ENCODE measurements around the gene RUSC2.

The RUSC2 gene

GRCh38 chr9:35510383-35510753, 20.5 kb downstream of the RUSC2 start:
- Histone ChIP-seq H3K9me3 (ENCODE audit: control insufficient read depth, insufficient read depth, low read depth, low read length) (no peaks in the 10 kb centered on the region), H3K36me3 (ENCODE audit: control insufficient read depth in 2 of 2, insufficient read depth in 1 of 2, low read length in 2 of 2) (no peaks in the 10 kb centered on the region), H3K4me1 (ENCODE audit: control insufficient read depth, insufficient read depth, low read length) (no peaks in the 10 kb centered on the region), H3K27ac (ENCODE audit: extremely low read depth, low read depth, low read length) (no peak overlapping the region), H3K4me3 (ENCODE audit: low read depth, low read length) (no peak overlapping the region)
- ChIA-PET CTCF (interaction anchor here (1.1 to 4.9 kb wide), 4 partner anchors 9 to 43 kb away, joined by 4 to 40 read pairs (median 4); no protein-coding TSS in a partner anchor), POLR2A (interaction anchor here (1.0 kb wide), 1 partner anchor 10 kb away, joined by 5 read pairs; no protein-coding TSS in a partner anchor)
- TF ChIP-seq EGR2 (tag by site-specific recombination; IDR thresholded peaks at IDR 0.05; ENCODE audit: low read depth) (no peak), KLF16 (tag by site-specific recombination; IDR thresholded peaks at IDR 0.05) (no peak), HOXA7 (CRISPR knock-in tag; IDR thresholded peaks at IDR 0.05; ENCODE audit: borderline replicate concordance) (no peak)

GRCh38 chr9:35510754-35511428, 21.0 kb downstream of the RUSC2 start:
- TF ChIP-seq ZNF600 (tag by site-specific recombination; IDR thresholded peaks at IDR 0.05) (peak; percentile 55; the same call in 1 of the 2 replicates), ZNF530 (tag by site-specific recombination; IDR thresholded peaks at IDR 0.05; ENCODE audit: low read depth) (no peak), ZNF48 (tag by site-specific recombination; IDR thresholded peaks at IDR 0.05) (no peak), PRDM10 (tag by site-specific recombination; IDR thresholded peaks at IDR 0.05) (peak; percentile 93), REST (tag by site-specific recombination; IDR thresholded peaks at IDR 0.05) (no peak), ZNF692 (tag by site-specific recombination; IDR thresholded peaks at IDR 0.05) (0 out of 2 replicates have a peak, but pooled peaks have one; percentile 17), ZNF311 (tag by site-specific recombination; IDR thresholded peaks at IDR 0.05; ENCODE audit: borderline replicate concordance) (no peak), ZBTB48 (tag by site-specific recombination; IDR thresholded peaks at IDR 0.05) (no peak), ZNF416 (tag by site-specific recombination; IDR thresholded peaks at IDR 0.05) (no peak), ZNF274 (IDR thresholded peaks at IDR 0.05; ENCODE audit: low read length) (no peak), ZNF274 (tag by site-specific recombination; IDR thresholded peaks at IDR 0.05; ENCODE audit: borderline replicate concordance) (no peak), ZNF19 (tag by site-specific recombination; IDR thresholded peaks at IDR 0.05; ENCODE audit: low read depth) (no peak), OSR2 (tag by site-specific recombination; IDR thresholded peaks at IDR 0.05) (no peak)
- no peak overlapping the region for H3K4me3 ChIP-seq (ENCODE audit: low read depth, low read length)
- POLR2A ChIA-PET: interaction anchor here (1.0 kb wide), 1 partner anchor 9 kb away, joined by 5 read pairs; no protein-coding TSS in a partner anchor

More at GRCh38 chr9:35510754-35511428, 21.0 kb downstream of the RUSC2 start:
- Histone ChIP-seq H3K27ac (ENCODE audit: extremely low read depth, low read depth, low read length) (no peak overlapping the region), H3K4me1 (ENCODE audit: control insufficient read depth, insufficient read depth, low read length) (no peaks in the 10 kb centered on the region), H3K9me3 (ENCODE audit: control insufficient read depth, insufficient read depth, low read depth, low read length) (no peaks in the 10 kb centered on the region), H3K36me3 (ENCODE audit: control insufficient read depth in 2 of 2, insufficient read depth in 1 of 2, low read length in 2 of 2) (no peaks in the 10 kb centered on the region)
- CTCF ChIA-PET: interaction anchor here (1.1 to 4.9 kb wide), 5 partner anchors 9 to 93 kb away, joined by 4 to 40 read pairs (median 4); no protein-coding TSS in a partner anchor
